ENCODE measurements around the gene GLI1. TPM values are rescaled to one million over a fixed set of nuclear protein-coding genes. Genes with fewer than 3 reads are reported as not detected.

Gene GLI1
- total and polyA plus RNA-seq, 2 of the 13 experiments (the other 11 are each of a cell fraction or from before 2014, with no cell fraction given): 0.09 to 0.20 TPM

- TF ChIP-seq ZNF512 (CRISPR knock-in tag; IDR thresholded peaks at IDR 0.05) (no peak), THAP8 (CRISPR knock-in tag; IDR thresholded peaks at IDR 0.05; ENCODE audit: borderline replicate concordance) (no peak), GATAD2A (CRISPR knock-in tag; IDR thresholded peaks at IDR 0.05) (peak; percentile 88), ZNF510 (CRISPR knock-in tag; IDR thresholded peaks at IDR 0.05; ENCODE audit: low read depth) (no peak), ZNF496 (CRISPR knock-in tag; IDR thresholded peaks at IDR 0.05; ENCODE audit: insufficient replicate concordance) (no peak), RBM22 (optimal IDR thresholded peaks at IDR 0.05; ENCODE audit: low read length) (no peak), ATF6 (CRISPR knock-in tag; conservative IDR thresholded peaks at IDR 0.05) (no peak; the same call in 1 of the 2 replicates), NPAS2 (CRISPR knock-in tag; IDR thresholded peaks at IDR 0.05; ENCODE audit: borderline replicate concordance) (no peak), SP140L (CRISPR knock-in tag; IDR thresholded peaks at IDR 0.05; ENCODE audit: borderline replicate concordance) (no peak), BRD4 (CRISPR knock-in tag; IDR thresholded peaks at IDR 0.05) (peak; percentile 43; the same call in 1 of the 2 replicates), ZNF501 (CRISPR knock-in tag; IDR thresholded peaks at IDR 0.05) (peak; percentile 43; the same call in 1 of the 2 replicates), TFDP1 (CRISPR knock-in tag; IDR thresholded peaks at IDR 0.05; ENCODE audit: borderline replicate concordance) (peak; percentile 44; the same call in 1 of the 2 replicates), ZNF576 (CRISPR knock-in tag; IDR thresholded peaks at IDR 0.05) (no peak), ZNF329 (CRISPR knock-in tag; IDR thresholded peaks at IDR 0.05; ENCODE audit: low read depth) (0 out of 2 replicates have a peak, but pooled peaks have one; percentile 14), YEATS2 (CRISPR knock-in tag; IDR thresholded peaks at IDR 0.05; ENCODE audit: borderline replicate concordance) (peak; percentile 53; the same call in 1 of the 2 replicates), ZSCAN29 (CRISPR knock-in tag; conservative IDR thresholded peaks at IDR 0.05) (0 out of 2 replicates have a peak, but pooled peaks have one; percentile 39), HOMEZ (CRISPR knock-in tag; IDR thresholded peaks at IDR 0.05; ENCODE audit: low read depth) (peak; percentile 48; the same call in 1 of the 2 replicates), RFX5 (IDR thresholded peaks at IDR 0.05; ENCODE audit: low read depth, low read length) (no peak), TCF12 (IDR thresholded peaks at IDR 0.05) (no peak), TCF12 (CRISPR knock-in tag; IDR thresholded peaks at IDR 0.05) (0 out of 2 replicates have a peak, but pooled peaks have one; percentile 73), HES4 (CRISPR knock-in tag; IDR thresholded peaks at IDR 0.05; ENCODE audit: borderline replicate concordance) (peak; percentile 69; the same call in 1 of the 2 replicates), FOXK1 (CRISPR knock-in tag; IDR thresholded peaks at IDR 0.05; ENCODE audit: borderline replicate concordance, low read depth) (no peak; the same call in 1 of the 2 replicates)
These were observed 4.8 kb upstream of the GLI1 start, which contains the start of gene INHBE (continued) for GRCh38 chr12:57454566-57455373.

Measured in HepG2 (cell line).